GM19372 (cell line): Measurements from ENCODE around the gene OR52I2.
A peak's percentile ranks its signal among the peaks of the same experiment; 100 is the strongest.

Experiments
- ATAC-seq: cut with Tn5 transposase; IDR thresholded peaks from one replicate; pipeline ENCODE4 v1.9.1; 2021; ENCODE audit warnings: mild to moderate bottlenecking, low read depth, moderate library complexity; ENCODE audit not compliant: unreplicated experiment

Gene OR52I2

GRCh38 chr11:4607781-4608666 is 26.5 kb downstream of the OR52I2 start, which contains the start of gene TRIM68:
TSS of gene TRIM68 (minus strand) at chr11:4608231. CDS start at chr11:4605504, 2,727 bp downstream.
- peak; percentile 99 for ATAC-seq

- no peak for ATAC-seq
Observed at GRCh38 chr11:4610258-4610935, 28.9 kb downstream of the OR52I2 start.

- ATAC-seq = no peak
Observed at GRCh38 chr11:4611986-4612385, 30.4 kb downstream of the OR52I2 start.

- no peak for ATAC-seq
Observed at GRCh38 chr11:4615856-4616444, 34.4 kb downstream of the OR52I2 start.

- no peak for ATAC-seq
Observed at GRCh38 chr11:4619514-4619913, 38.0 kb downstream of the OR52I2 start.

- ATAC-seq = no peak
Observed at GRCh38 chr11:4626207-4627099, 44.9 kb downstream of the OR52I2 start.

GRCh38 chr11:4636136-4636535 is 54.6 kb downstream of the OR52I2 start:
- no peak for ATAC-seq

- peak; percentile 92 for ATAC-seq
Observed at GRCh38 chr11:4636962-4637661, 55.6 kb downstream of the OR52I2 start, which contains the start of gene OR51D1. TSS of gene OR51D1 (plus strand) at chr11:4637477. CDS start at chr11:4639791, 2,314 bp downstream.

GRCh38 chr11:4637662-4638047 is 56.1 kb downstream of the OR52I2 start:
- no peak for ATAC-seq

GRCh38 chr11:4639931-4640330 is 58.4 kb downstream of the OR52I2 start:
- ATAC-seq = no peak

GRCh38 chr11:4641501-4641900 is 60.0 kb downstream of the OR52I2 start:
- ATAC-seq = no peak

- ATAC-seq = no peak
Observed at GRCh38 chr11:4642043-4642442, 60.5 kb downstream of the OR52I2 start.
